ENCODE data around the gene BRI3.

BRI3 gene

DNA sequence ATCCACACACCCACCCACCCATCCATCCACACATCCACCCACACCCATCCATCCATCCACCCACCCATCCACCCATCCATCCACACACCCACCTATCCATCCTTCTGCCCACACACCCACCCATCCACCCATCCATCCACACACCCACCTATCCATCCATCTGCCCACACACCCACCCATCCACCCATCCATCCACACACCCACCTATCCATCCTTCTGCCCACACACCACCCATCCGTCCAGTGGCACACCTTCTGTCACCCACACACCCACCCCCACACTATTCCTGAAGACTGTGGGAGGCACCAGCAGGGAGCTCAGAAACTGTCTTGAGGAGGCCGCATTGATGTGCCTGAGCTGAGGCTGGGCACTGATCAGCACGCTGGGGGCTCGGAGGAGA is 38.6 kb upstream of the BRI3 start:
- no peaks in the 10 kb centered on the region for H3K36me3 ChIP-seq (ENCODE audit: control insufficient read depth, low read length)
- no peak overlapping the region for H3K4me3 ChIP-seq (ENCODE audit: low read length)
- no peak overlapping the region for H3K27ac ChIP-seq (ENCODE audit: low read depth, low read length)
- no peaks in the 10 kb centered on the region for H3K27me3 ChIP-seq (ENCODE audit: control insufficient read depth, low read length)
- peaks cover 3% of the 10 kb centered on the region; the same call in 1 of the 2 replicates for H3K4me1 ChIP-seq (ENCODE audit: control insufficient read depth, low read length)
- no peak overlapping the region for H3K4me2 ChIP-seq (ENCODE audit: low read length)
- TF ChIP-seq, protein P1, sequence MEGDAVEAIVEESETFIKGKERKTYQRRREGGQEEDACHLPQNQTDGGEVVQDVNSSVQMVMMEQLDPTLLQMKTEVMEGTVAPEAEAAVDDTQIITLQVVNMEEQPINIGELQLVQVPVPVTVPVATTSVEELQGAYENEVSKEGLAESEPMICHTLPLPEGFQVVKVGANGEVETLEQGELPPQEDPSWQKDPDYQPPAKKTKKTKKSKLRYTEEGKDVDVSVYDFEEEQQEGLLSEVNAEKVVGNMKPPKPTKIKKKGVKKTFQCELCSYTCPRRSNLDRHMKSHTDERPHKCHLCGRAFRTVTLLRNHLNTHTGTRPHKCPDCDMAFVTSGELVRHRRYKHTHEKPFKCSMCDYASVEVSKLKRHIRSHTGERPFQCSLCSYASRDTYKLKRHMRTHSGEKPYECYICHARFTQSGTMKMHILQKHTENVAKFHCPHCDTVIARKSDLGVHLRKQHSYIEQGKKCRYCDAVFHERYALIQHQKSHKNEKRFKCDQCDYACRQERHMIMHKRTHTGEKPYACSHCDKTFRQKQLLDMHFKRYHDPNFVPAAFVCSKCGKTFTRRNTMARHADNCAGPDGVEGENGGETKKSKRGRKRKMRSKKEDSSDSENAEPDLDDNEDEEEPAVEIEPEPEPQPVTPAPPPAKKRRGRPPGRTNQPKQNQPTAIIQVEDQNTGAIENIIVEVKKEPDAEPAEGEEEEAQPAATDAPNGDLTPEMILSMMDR (IDR thresholded peaks at IDR 0.05; ENCODE audit: low read depth, low read length, poor library complexity, severe bottlenecking), result no peak
- no peak for TF ChIP-seq EZH2phosphoT487 (IDR thresholded peaks at IDR 0.05; ENCODE audit: borderline replicate concordance, low read length)
- H4K20me1 ChIP-seq (ENCODE audit: control insufficient read depth, insufficient read depth, low read depth, low read length), result peaks cover 13% of the 10 kb centered on the region
- no peaks in the 10 kb centered on the region for H3F3A ChIP-seq (ENCODE audit: control insufficient read depth, insufficient read depth)
- no peaks in the 10 kb centered on the region for H3K9me3 ChIP-seq (ENCODE audit: control insufficient read depth, insufficient read depth, low read length)
- no peaks in the 10 kb centered on the region for H3K9me2 ChIP-seq (replicated peaks; ENCODE audit: control insufficient read depth, low read length)
- H3K79me2 ChIP-seq (ENCODE audit: control insufficient read depth, low read length), result no peaks in the 10 kb centered on the region

DNA sequence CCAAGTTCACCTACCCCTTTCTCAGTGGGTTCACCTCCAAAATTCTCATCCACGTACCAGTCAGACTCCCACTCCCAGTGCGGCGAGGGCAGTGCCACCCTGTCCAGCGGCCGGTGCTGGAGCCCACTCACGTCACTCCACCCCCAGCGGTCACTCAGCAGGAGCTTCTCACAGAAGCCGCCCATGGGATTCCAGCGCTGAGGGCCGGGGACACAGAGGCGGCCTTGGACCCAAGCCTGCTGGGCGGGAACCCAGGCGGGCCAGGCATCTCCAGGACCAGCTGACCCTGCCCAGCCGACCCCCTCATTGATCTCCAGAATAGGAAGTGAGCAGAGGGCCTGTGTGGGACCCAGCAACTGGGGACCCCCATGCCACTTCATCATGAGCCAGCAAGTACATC is 36.6 kb upstream of the BRI3 start:
- H3K36me3 ChIP-seq (ENCODE audit: control insufficient read depth, low read length), result peaks cover under 1% of the 10 kb centered on the region; the same call in 1 of the 2 replicates
- H3K4me1 ChIP-seq (ENCODE audit: control insufficient read depth, low read length), result peaks cover 17% of the 10 kb centered on the region
- no peaks in the 10 kb centered on the region for H3K27me3 ChIP-seq (ENCODE audit: control insufficient read depth, low read length)
- peaks cover 2% of the 10 kb centered on the region; the same call in 1 of the 2 replicates for H3F3A ChIP-seq (ENCODE audit: control insufficient read depth, insufficient read depth)
- H3K4me3 ChIP-seq (ENCODE audit: low read length), result no peak overlapping the region
- no peaks in the 10 kb centered on the region for H3K9me3 ChIP-seq (ENCODE audit: control insufficient read depth, insufficient read depth, low read length)
- peaks cover 1% of the 10 kb centered on the region; the same call in 1 of the 2 replicates for H3K79me2 ChIP-seq (ENCODE audit: control insufficient read depth, low read length)
- TF ChIP-seq EZH2phosphoT487 (IDR thresholded peaks at IDR 0.05; ENCODE audit: borderline replicate concordance, low read length), result no peak
- TF ChIP-seq, protein P1 (IDR thresholded peaks at IDR 0.05; ENCODE audit: low read depth, low read length, poor library complexity, severe bottlenecking), result no peak
- H3K9me2 ChIP-seq (replicated peaks; ENCODE audit: control insufficient read depth, low read length), result no peaks in the 10 kb centered on the region
- H3K27ac ChIP-seq (ENCODE audit: low read depth, low read length), result no peak overlapping the region
- peaks cover 9% of the 10 kb centered on the region; the same call in 1 of the 2 replicates for H4K20me1 ChIP-seq (ENCODE audit: control insufficient read depth, insufficient read depth, low read depth, low read length)
- H3K4me2 ChIP-seq (ENCODE audit: low read length), result no peak overlapping the region

DNA sequence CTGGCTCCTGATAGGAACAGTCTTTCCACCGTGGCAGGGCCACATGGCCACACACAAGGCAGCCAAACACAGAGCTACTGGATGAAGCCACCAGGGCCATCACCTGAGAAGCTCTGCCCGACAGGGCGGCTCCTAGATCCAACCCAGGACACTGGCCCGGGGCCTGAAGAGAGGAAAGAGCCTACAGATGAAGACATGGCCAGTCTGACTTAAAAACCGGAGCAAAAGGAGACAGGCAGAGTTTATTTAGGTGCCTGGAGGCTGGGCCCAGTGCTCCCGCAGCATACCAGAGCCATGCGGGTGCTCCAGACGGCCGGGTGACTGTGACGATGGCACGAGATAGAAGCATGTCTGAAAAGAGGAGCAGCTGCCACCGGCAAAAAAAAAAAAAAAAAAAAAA is 33.3 kb upstream of the BRI3 start:
- H3F3A ChIP-seq (ENCODE audit: control insufficient read depth, insufficient read depth), result peaks cover 16% of the 10 kb centered on the region
- peaks cover 11% of the 10 kb centered on the region for H3K79me2 ChIP-seq (ENCODE audit: control insufficient read depth, low read length)
- H3K4me1 ChIP-seq (ENCODE audit: control insufficient read depth, low read length), result peaks cover 45% of the 10 kb centered on the region
- TF ChIP-seq, protein P1 (IDR thresholded peaks at IDR 0.05; ENCODE audit: low read depth, low read length, poor library complexity, severe bottlenecking), result no peak
- TF ChIP-seq EZH2phosphoT487 (IDR thresholded peaks at IDR 0.05; ENCODE audit: borderline replicate concordance, low read length), result no peak
- peaks cover 2% of the 10 kb centered on the region; the same call in 1 of the 2 replicates for H3K36me3 ChIP-seq (ENCODE audit: control insufficient read depth, low read length)
- H4K20me1 ChIP-seq (ENCODE audit: control insufficient read depth, insufficient read depth, low read depth, low read length), result no peaks in the 10 kb centered on the region
- no peaks in the 10 kb centered on the region for H3K9me2 ChIP-seq (replicated peaks; ENCODE audit: control insufficient read depth, low read length)
- H3K27me3 ChIP-seq (ENCODE audit: control insufficient read depth, low read length), result no peaks in the 10 kb centered on the region
- H3K4me3 ChIP-seq (ENCODE audit: low read length), result no peak overlapping the region
- H3K9me3 ChIP-seq (ENCODE audit: control insufficient read depth, insufficient read depth, low read length), result no peaks in the 10 kb centered on the region
- H3K27ac ChIP-seq (ENCODE audit: low read depth, low read length), result no peak overlapping the region
- no peak overlapping the region for H3K4me2 ChIP-seq (ENCODE audit: low read length)
